Uterus (tissue), 4 donors: ENCODE measurements around the gene SPRN. TPM values are rescaled to one million over a fixed set of nuclear protein-coding genes. Genes with fewer than 3 reads are reported as not detected.

Experiments used
- DNase-seq, 2 donors: peaks; one replicate each; pipeline ENCODE4 v3.0.0-alpha.2; 2019 to 2020
- H3K27ac ChIP-seq, 2 donors: fragments of 200-600 bp; sonication (generic); 1 replicate in 1 of 2; 2 replicates in 1 of 2; pipeline ENCODE4 v1.5.1; 2016 to 2018
- H3K27me3 ChIP-seq, 2 donors: fragments of 200-600 bp; sonication (generic); one replicate each; pipeline ENCODE4 v1.5.1; 2018 to 2019; ENCODE audit warnings: control low read depth in 1 of 2
- H3K36me3 ChIP-seq, 2 donors: fragments of 200-600 bp; sonication (generic); one replicate each; pipeline ENCODE4 v1.5.1; 2019; ENCODE audit warnings: control low read depth in 1 of 2
- H3K4me1 ChIP-seq, 2 donors: fragments of 200-600 bp; sonication (generic); one replicate each; pipeline ENCODE4 v1.5.1; 2018 to 2019; ENCODE audit warnings: control low read depth in 1 of 2
- H3K4me3 ChIP-seq, 2 donors: fragments of 200-600 bp; sonication (generic); 1 replicate in 1 of 2; 2 replicates in 1 of 2; pipeline ENCODE4 v1.5.1; 2018 to 2019; ENCODE audit warnings: mild to moderate bottlenecking in 1 of 2
- H3K9me3 ChIP-seq, 2 donors: fragments of 200-600 bp; sonication (generic); one replicate each; pipeline ENCODE4 v1.5.1; 2019; ENCODE audit warnings: control low read depth in 1 of 2
- CTCF ChIP-seq, 4 experiments: fragments of 200-600 bp in 2 of 4; fragments of 450-650 bp in 2 of 4; sonication (generic) in 2 of 4; IDR thresholded peaks; one replicate each; pipeline ENCODE4 v1.5.1; 2016 to 2019; ENCODE audit warnings: antibody characterized with exemption in 4 of 4, mild to moderate bottlenecking in 2 of 4, moderate library complexity in 1 of 4
- POLR2A ChIP-seq, 2 donors: fragments of 450-650 bp; IDR thresholded peaks; one replicate each; pipeline ENCODE4 v1.6.1; 2016; ENCODE audit warnings: antibody characterized with exemption in 2 of 2, mild to moderate bottlenecking in 1 of 2, moderate library complexity in 1 of 2
- intact Hi-C: fragments of 100-400 bp; cut with DNase I; formaldehyde crosslinking; loops from one replicate; pipeline ENCODE4 v1.15.1; 2023; ENCODE audit warnings: low total_unique reads
- total RNA-seq, 4 donors: library from RNA; depleted of rRNA in 3 of 4; stranded (reverse); fragments of >200 nt in 3 of 4; gene quantifications; one replicate each; pipeline versions ENCODE4 v1.1.0 to v1.2.4, GENCODE V29; 2014 to 2023
- donor health status: DM: yes; HTN: yes; CAD: no.

SPRN gene
- total RNA-seq, 4 donors from 2014 or later, result 0.62 TPM; not detected in 3

- no peak for DNase-seq
- H3K9me3 ChIP-seq, result no peaks in the 10 kb centered on the region
- H3K27me3 ChIP-seq, result no peaks in the 10 kb centered on the region
- H3K27ac ChIP-seq, result no peak overlapping the region
- intact Hi-C loops, result no loop called here
- TF ChIP-seq POLR2A (IDR thresholded peaks at IDR 0.05) (no peak), CTCF (IDR thresholded peaks at IDR 0.05) (no peak)
- H3K4me3 ChIP-seq, result no peak overlapping the region
- H3K36me3 ChIP-seq, result no peaks in the 10 kb centered on the region
- H3K4me1 ChIP-seq, result peaks cover 0 to 8% of the 10 kb centered on the region in 2 donors
These were observed 26.5 kb downstream of the SPRN start for GRCh38 chr10:133397938-133398337.

GRCh38 chr10:133396035-133396624 lies 28.3 kb downstream of the SPRN start:
- Histone ChIP-seq H3K27ac (no peak overlapping the region), H3K4me3 (no peak overlapping the region), H3K9me3 (no peaks in the 10 kb centered on the region), H3K27me3 (no peaks in the 10 kb centered on the region), H3K36me3 (no peaks in the 10 kb centered on the region), H3K4me1 (peaks cover 0 to 8% of the 10 kb centered on the region in 2 donors)
- no peak for DNase-seq
- no peak for TF ChIP-seq CTCF (IDR thresholded peaks at IDR 0.05)
- TF ChIP-seq POLR2A (IDR thresholded peaks at IDR 0.05), result no peak
- intact Hi-C loops, result no loop called here

- no peaks in the 10 kb centered on the region for H3K27me3 ChIP-seq
- peak overlapping the region; percentile 63 to 64 for H3K27ac ChIP-seq
- no peaks in the 10 kb centered on the region for H3K36me3 ChIP-seq
- intact Hi-C loops, result no loop called here
- no peaks in the 10 kb centered on the region for H3K9me3 ChIP-seq
- TF ChIP-seq CTCF (IDR thresholded peaks at IDR 0.05) (no peak), POLR2A (IDR thresholded peaks at IDR 0.05) (no peak)
- peaks cover 0 to 8% of the 10 kb centered on the region in 2 donors for H3K4me1 ChIP-seq
- peak overlapping the region; percentile 61 to 82 for H3K4me3 ChIP-seq
- DNase-seq, result no peak
These were observed 29.6 kb downstream of the SPRN start for GRCh38 chr10:133394801-133395221.

GRCh38 chr10:133394064-133394663 lies 30.3 kb downstream of the SPRN start, which contains the start of gene MTG1:
Gene MTG1 (plus strand): TSS chr10:133394157. CDS start chr10:133394221, 64 bp downstream.
- no peaks in the 10 kb centered on the region for H3K27me3 ChIP-seq
- peak within 1 kb of the TSS; percentile 63 to 64 for H3K27ac ChIP-seq
- H3K4me3 ChIP-seq, result peak within 1 kb of the TSS; percentile 61 to 82
- intact Hi-C loops, result no loop called here
- no peaks in the 10 kb centered on the region for H3K36me3 ChIP-seq
- TF ChIP-seq CTCF (IDR thresholded peaks at IDR 0.05) (peak; percentile 19 to 55 (median 42)), POLR2A (IDR thresholded peaks at IDR 0.05) (peak; percentile 38 to 81)
- peaks cover 0 to 8% of the 10 kb centered on the region in 2 donors for H3K4me1 ChIP-seq
- DNase-seq, result peak; percentile 89 to 96
- H3K9me3 ChIP-seq, result no peaks in the 10 kb centered on the region

GRCh38 chr10:133393401-133394063 lies 30.9 kb downstream of the SPRN start:
- intact Hi-C loops, result no loop called here
- H3K4me3 ChIP-seq, result peak overlapping the region; percentile 61 to 82
- H3K9me3 ChIP-seq, result no peaks in the 10 kb centered on the region
- H3K27me3 ChIP-seq, result no peaks in the 10 kb centered on the region
- no peaks in the 10 kb centered on the region for H3K36me3 ChIP-seq
- DNase-seq, result no peak
- H3K4me1 ChIP-seq, result peaks cover 0 to 8% of the 10 kb centered on the region in 2 donors
- no peak for TF ChIP-seq CTCF (IDR thresholded peaks at IDR 0.05)
- TF ChIP-seq POLR2A (IDR thresholded peaks at IDR 0.05), result no peak
- H3K27ac ChIP-seq, result peak overlapping the region in 1 of 2 donors; percentile 63
